HG03354 (cell line): ENCODE results near the gene RPRD1A.
"Not testable (repeated sequence)": the region's sequence is repeated elsewhere in the genome, so short reads cannot be mapped to it uniquely, and the experiment has no call there.

Experiments used
- ATAC-seq: cut with Tn5 transposase; IDR thresholded peaks from one replicate; pipeline ENCODE4 v1.9.1; 2021; ENCODE audit warnings: mild to moderate bottlenecking; ENCODE audit not compliant: unreplicated experiment, poor library complexity, severe bottlenecking

Gene RPRD1A

GRCh38 chr18:36067055-36067957 lies at the start of gene RPRD1A:
Gene RPRD1A, minus strand, starts transcription at chr18:36067559. Its CDS starts 155 bp downstream, at chr18:36067404.
- ATAC-seq: peak; percentile 94

- not testable (repeated sequence) for ATAC-seq
Observed at GRCh38 chr18:36116771-36117170, 49.4 kb upstream of the RPRD1A start.

- no peak for ATAC-seq
Observed at GRCh38 chr18:36114738-36115137, 47.4 kb upstream of the RPRD1A start.

- ATAC-seq: no peak
Observed at GRCh38 chr18:36114251-36114650, 46.9 kb upstream of the RPRD1A start.

- no peak for ATAC-seq
Observed at GRCh38 chr18:36112302-36112701, 44.9 kb upstream of the RPRD1A start.

- no peak for ATAC-seq
Observed at GRCh38 chr18:36109737-36110136, 42.4 kb upstream of the RPRD1A start.

- ATAC-seq: no peak
Observed at GRCh38 chr18:36108601-36109000, 41.2 kb upstream of the RPRD1A start.

GRCh38 chr18:36108196-36108595 lies 40.8 kb upstream of the RPRD1A start:
- ATAC-seq: no peak

GRCh38 chr18:36107477-36107876 lies 40.1 kb upstream of the RPRD1A start:
- no peak for ATAC-seq

- no peak for ATAC-seq
Observed at GRCh38 chr18:36104749-36105148, 37.4 kb upstream of the RPRD1A start.

GRCh38 chr18:36101943-36102342 lies 34.6 kb upstream of the RPRD1A start:
- ATAC-seq: no peak

- ATAC-seq: no peak
Observed at GRCh38 chr18:36099311-36099710, 32.0 kb upstream of the RPRD1A start.

GRCh38 chr18:36096955-36097354 lies 29.6 kb upstream of the RPRD1A start:
- no peak for ATAC-seq

- ATAC-seq: no peak
Observed at GRCh38 chr18:36095936-36096519, 28.7 kb upstream of the RPRD1A start.

GRCh38 chr18:36094431-36094830 lies 27.1 kb upstream of the RPRD1A start:
- no peak for ATAC-seq

- not testable (repeated sequence) for ATAC-seq
Observed at GRCh38 chr18:36092116-36092515, 24.8 kb upstream of the RPRD1A start.

GRCh38 chr18:36089001-36089400 lies 21.6 kb upstream of the RPRD1A start:
- ATAC-seq: no peak

- ATAC-seq: no peak
Observed at GRCh38 chr18:36088256-36088655, 20.9 kb upstream of the RPRD1A start.

GRCh38 chr18:36086186-36086585 lies 18.8 kb upstream of the RPRD1A start:
- no peak for ATAC-seq

- ATAC-seq: no peak
Observed at GRCh38 chr18:36085195-36085594, 17.8 kb upstream of the RPRD1A start.

GRCh38 chr18:36083729-36084128 lies 16.4 kb upstream of the RPRD1A start:
- no peak for ATAC-seq
